ENCODE measurements around the gene LGR4.

- TF ChIP-seq CTCF (conservative IDR thresholded peaks at IDR 0.05; ENCODE audit: low read depth, low read length) (no peak), POLR2A (IDR thresholded peaks at IDR 0.05; ENCODE audit: low read depth, low read length) (no peak), MAFK (IDR thresholded peaks at IDR 0.05; ENCODE audit: low read depth, low read length) (peak; percentile 44; the same call in 1 of the 2 replicates), CEBPB (IDR thresholded peaks at IDR 0.05; ENCODE audit: low read depth, low read length) (no peak), RFX5 (IDR thresholded peaks at IDR 0.05; ENCODE audit: low read depth, low read length) (no peak), RAD21 (IDR thresholded peaks at IDR 0.05; ENCODE audit: low read length) (no peak)
Observed at GRCh38 chr11:27363576-27364117, 108.9 kb downstream of the LGR4 start.

Data from IMR-90 (cell line).